ENCODE measurements around the gene BEND7. TPM values are rescaled to one million over a fixed set of nuclear protein-coding genes. Genes with fewer than 3 reads are reported as not detected.

Gene BEND7
- total RNA-seq, 2 donors from 2014 or later = 19.2 to 20.4 TPM

DNA sequence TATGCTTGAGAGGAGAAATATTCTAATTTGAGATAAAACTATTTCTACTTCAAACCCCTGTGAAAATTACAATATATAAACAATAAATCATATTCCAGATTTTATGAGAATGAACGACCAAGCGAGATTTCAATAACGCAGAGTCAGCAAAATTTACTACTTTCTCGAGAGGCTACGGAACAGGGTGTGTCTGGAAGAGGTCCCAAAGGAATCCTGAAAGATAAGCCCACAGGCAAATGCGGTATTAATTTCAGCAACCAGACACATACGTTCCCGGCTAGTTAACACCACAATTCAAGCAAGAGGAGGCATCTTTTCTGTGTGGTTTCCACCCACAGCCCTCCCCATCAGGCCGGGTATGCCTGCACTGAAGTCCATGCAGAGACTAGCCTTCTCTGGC is 26.4 kb downstream of the BEND7 start:
- no peaks in the 10 kb centered on the region for H3K9me3 ChIP-seq
- H3K36me3 ChIP-seq = no peaks in the 10 kb centered on the region
- no peaks in the 10 kb centered on the region for H3K27me3 ChIP-seq
- intact Hi-C loops (cut with DNase I) = no loop called here
- H3K9ac ChIP-seq (ENCODE audit: low read depth in 2 of 2, low read length in 2 of 2) = no peak overlapping the region
- no peaks in the 10 kb centered on the region for H3K4me1 ChIP-seq
- H3K27ac ChIP-seq = no peak overlapping the region
- H3K4me3 ChIP-seq = no peak overlapping the region
- DNase-seq = no peak
- TF ChIP-seq, protein P1, sequence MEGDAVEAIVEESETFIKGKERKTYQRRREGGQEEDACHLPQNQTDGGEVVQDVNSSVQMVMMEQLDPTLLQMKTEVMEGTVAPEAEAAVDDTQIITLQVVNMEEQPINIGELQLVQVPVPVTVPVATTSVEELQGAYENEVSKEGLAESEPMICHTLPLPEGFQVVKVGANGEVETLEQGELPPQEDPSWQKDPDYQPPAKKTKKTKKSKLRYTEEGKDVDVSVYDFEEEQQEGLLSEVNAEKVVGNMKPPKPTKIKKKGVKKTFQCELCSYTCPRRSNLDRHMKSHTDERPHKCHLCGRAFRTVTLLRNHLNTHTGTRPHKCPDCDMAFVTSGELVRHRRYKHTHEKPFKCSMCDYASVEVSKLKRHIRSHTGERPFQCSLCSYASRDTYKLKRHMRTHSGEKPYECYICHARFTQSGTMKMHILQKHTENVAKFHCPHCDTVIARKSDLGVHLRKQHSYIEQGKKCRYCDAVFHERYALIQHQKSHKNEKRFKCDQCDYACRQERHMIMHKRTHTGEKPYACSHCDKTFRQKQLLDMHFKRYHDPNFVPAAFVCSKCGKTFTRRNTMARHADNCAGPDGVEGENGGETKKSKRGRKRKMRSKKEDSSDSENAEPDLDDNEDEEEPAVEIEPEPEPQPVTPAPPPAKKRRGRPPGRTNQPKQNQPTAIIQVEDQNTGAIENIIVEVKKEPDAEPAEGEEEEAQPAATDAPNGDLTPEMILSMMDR (IDR thresholded peaks at IDR 0.05) = no peak

DNA sequence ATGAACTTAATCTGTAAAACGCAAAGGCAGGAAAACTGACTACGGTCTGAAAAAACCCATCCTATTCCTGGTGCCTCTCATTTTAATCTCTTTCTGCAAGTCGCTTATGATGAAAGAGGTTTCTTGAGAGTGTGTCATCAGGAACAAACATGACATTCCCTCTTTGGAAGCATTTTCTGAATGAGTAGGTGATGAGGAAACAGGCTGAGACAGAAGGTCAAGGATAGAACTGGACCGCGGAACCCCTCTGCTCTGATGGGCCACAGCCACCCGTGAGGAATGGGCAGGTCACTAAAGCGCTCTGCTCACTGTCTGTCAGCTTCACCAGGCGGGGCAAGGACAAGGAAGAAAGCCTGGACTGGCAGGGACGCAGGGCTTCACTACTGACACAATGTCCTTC is 28.6 kb downstream of the BEND7 start:
- no peaks in the 10 kb centered on the region for H3K27me3 ChIP-seq
- H3K9me3 ChIP-seq = no peaks in the 10 kb centered on the region
- intact Hi-C loops (cut with DNase I) = no loop called here
- no peak for DNase-seq
- no peaks in the 10 kb centered on the region for H3K36me3 ChIP-seq
- TF ChIP-seq, protein P1 (IDR thresholded peaks at IDR 0.05) = no peak
- H3K4me3 ChIP-seq = no peak overlapping the region
- H3K4me1 ChIP-seq = no peaks in the 10 kb centered on the region
- no peak overlapping the region for H3K9ac ChIP-seq (ENCODE audit: low read depth in 2 of 2, low read length in 2 of 2)
- H3K27ac ChIP-seq = no peak overlapping the region

DNA sequence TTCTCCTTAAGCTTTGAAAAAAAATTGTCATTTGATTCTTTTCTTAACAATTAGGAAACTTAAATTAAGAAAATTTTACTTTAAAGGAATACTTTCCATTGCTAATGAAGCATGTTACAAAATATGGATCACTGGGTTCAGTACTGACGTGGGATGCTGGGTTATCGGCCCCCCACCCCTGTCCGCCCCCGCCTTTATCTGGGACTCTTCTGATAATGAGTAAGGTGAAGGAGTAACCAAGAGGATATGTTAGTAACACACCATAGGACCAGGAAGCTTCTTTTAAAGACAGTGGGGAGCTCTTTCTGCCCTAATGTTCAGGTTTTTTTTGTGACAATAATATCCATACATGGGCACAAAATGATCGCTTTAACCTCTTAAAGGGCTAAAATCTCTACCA is 29.7 kb downstream of the BEND7 start:
- no peak overlapping the region for H3K4me3 ChIP-seq
- no peaks in the 10 kb centered on the region for H3K36me3 ChIP-seq
- no peak overlapping the region for H3K27ac ChIP-seq
- no peak for DNase-seq
- TF ChIP-seq, protein P1 (IDR thresholded peaks at IDR 0.05) = no peak
- intact Hi-C loops (cut with DNase I) = no loop called here
- H3K27me3 ChIP-seq = no peaks in the 10 kb centered on the region
- no peaks in the 10 kb centered on the region for H3K4me1 ChIP-seq
- no peak overlapping the region for H3K9ac ChIP-seq (ENCODE audit: low read depth in 2 of 2, low read length in 2 of 2)
- H3K9me3 ChIP-seq = no peaks in the 10 kb centered on the region

DNA sequence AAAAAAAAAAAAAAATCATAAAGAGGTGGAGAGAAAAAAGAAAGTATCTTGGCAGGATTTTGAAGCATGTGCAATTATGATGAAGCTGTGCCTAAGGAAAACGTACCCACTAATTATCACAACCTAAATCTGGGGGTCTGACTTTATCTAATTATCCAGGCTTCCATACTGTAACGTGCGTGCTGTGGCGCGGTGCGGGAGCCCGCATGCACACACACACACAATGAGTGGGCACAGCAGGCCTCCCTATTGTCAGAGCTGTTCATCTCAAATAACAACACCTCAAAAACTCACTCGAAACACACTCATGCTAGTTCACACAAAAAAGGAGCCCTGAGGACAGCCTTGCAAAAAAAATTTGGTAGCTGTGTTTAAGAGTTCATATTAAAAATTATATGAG is 31.9 kb downstream of the BEND7 start:
- Histone ChIP-seq H3K27me3 (no peaks in the 10 kb centered on the region), H3K9ac (ENCODE audit: low read depth in 2 of 2, low read length in 2 of 2) (no peak overlapping the region), H3K4me3 (no peak overlapping the region), H3K36me3 (no peaks in the 10 kb centered on the region), H3K9me3 (no peaks in the 10 kb centered on the region), H3K27ac (no peak overlapping the region), H3K4me1 (no peaks in the 10 kb centered on the region)
- DNase-seq = no peak
- intact Hi-C loops (cut with DNase I) = no loop called here
- TF ChIP-seq, protein P1 (IDR thresholded peaks at IDR 0.05) = no peak

DNA sequence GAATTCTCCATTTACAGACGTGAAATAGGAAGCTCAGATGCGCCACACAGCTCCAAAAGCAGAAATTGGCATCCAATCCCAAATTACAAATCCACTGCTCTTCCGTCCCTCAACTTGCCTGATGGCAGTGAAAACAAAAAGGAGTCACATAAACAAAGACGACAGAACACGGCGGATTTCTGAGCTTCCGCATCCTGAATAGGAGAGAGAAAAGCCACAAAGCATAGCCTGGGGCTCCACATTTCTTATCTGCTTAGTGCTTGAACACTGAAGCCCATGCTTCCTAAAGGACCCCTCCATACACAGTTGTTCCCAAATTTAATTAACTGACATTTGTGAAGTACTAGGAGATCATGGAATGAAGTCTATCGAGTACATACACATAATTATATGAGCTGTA is 32.6 kb downstream of the BEND7 start:
- TF ChIP-seq, protein P1 (IDR thresholded peaks at IDR 0.05) = no peak
- no peaks in the 10 kb centered on the region for H3K36me3 ChIP-seq
- no peaks in the 10 kb centered on the region for H3K9me3 ChIP-seq
- H3K4me1 ChIP-seq = no peaks in the 10 kb centered on the region
- H3K27ac ChIP-seq = no peak overlapping the region
- no peaks in the 10 kb centered on the region for H3K27me3 ChIP-seq
- no peak overlapping the region for H3K9ac ChIP-seq (ENCODE audit: low read depth in 2 of 2, low read length in 2 of 2)
- H3K4me3 ChIP-seq = no peak overlapping the region
- DNase-seq = no peak
- intact Hi-C loops (cut with DNase I) = no loop called here
